Activated CD4-positive, CD25-positive, alpha-beta regulatory T cell treated with anti-CD3 and anti-CD28 coated beads, Interleukin-2, amount 50 U/mL, for 16 hours (primary cell): ENCODE measurements around the gene CSF1.
"Not testable (repeated sequence)": the region's sequence is repeated elsewhere in the genome, so short reads cannot be mapped to it uniquely, and the experiment has no call there.

Experiments
- DNase-seq: peaks from one replicate; pipeline ENCODE4 v3.0.0-alpha.2; 2020; ENCODE audit warnings: low read depth, low spot score

Gene CSF1, protein sequence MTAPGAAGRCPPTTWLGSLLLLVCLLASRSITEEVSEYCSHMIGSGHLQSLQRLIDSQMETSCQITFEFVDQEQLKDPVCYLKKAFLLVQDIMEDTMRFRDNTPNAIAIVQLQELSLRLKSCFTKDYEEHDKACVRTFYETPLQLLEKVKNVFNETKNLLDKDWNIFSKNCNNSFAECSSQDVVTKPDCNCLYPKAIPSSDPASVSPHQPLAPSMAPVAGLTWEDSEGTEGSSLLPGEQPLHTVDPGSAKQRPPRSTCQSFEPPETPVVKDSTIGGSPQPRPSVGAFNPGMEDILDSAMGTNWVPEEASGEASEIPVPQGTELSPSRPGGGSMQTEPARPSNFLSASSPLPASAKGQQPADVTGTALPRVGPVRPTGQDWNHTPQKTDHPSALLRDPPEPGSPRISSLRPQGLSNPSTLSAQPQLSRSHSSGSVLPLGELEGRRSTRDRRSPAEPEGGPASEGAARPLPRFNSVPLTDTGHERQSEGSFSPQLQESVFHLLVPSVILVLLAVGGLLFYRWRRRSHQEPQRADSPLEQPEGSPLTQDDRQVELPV

DNA sequence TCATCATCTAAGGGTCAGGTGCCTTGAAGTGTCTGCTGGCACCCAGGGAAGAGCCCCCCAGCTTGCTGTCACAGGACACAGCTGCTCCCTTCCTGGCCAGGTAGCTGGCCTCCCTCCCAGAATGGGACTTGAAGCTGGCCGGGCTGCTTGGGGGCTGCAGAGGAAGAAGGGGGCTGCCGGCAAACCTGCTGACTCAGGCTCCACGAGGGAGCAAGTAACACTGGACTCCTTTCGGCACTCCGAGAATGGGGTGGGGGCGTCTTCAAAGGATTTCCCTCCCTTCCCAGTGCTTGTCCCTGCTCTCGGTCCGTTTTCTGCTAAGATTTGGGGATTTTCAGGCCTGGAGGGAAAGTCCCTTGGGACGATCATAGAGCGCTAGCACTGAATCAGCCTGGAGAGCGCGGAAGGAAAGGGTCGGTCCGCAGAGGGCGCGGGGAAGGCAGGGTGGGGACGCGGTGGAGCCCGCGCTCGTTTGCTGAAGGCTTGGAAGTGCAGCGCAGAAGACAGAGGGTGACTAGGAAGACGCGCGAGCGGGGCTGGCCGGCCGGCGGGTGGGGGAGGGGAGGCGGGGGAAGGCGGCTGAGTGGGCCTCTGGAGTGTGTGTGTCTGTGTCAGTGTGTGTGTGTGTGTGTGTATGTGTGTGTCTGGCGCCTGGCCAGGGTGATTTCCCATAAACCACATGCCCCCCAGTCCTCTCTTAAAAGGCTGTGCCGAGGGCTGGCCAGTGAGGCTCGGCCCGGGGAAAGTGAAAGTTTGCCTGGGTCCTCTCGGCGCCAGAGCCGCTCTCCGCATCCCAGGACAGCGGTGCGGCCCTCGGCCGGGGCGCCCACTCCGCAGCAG is at the start of gene CSF1:
Gene CSF1, plus strand, starts transcription at position 727 of the 840 bp plus-strand sequence. CDS start 175 bp downstream, outside the sequence.
- DNase-seq = peak; percentile 40

DNA sequence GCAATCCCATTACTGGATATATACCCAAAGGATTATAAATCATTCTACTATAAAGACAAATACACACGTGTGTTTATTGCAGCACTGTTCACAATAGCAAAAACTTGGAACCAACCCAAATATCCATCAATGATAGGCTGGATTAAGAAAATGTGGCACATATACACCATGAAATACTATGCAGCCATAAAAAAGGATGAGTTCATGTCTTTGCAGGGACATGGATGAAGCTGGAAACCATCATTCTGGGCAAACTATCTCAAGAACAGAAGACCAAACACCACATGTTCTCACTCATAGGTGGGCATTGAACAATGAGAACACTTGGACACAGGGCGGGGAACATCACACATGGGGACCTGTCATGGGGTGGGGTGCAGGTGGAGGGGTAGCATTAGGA is 49.0 kb upstream of the CSF1 start:
- DNase-seq = not testable (repeated sequence)

DNA sequence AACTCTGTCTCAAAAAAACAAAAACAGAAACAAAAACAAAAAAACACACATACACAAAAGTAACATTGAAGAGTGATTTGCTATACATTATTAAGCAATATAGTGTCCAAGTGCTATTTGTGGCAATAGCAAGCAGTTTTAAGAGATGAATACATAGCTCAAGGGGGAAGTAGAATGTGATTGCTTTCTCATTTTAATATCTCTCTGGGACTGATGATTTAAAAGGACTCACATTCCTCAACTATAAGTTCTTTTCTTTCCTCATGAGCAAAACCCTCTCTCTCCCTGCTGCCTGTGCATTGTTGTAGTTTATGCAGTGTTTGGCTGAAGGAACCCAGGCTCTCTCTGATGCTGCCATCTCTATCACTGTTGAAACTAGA is 47.0 kb upstream of the CSF1 start:
- no peak for DNase-seq

DNA sequence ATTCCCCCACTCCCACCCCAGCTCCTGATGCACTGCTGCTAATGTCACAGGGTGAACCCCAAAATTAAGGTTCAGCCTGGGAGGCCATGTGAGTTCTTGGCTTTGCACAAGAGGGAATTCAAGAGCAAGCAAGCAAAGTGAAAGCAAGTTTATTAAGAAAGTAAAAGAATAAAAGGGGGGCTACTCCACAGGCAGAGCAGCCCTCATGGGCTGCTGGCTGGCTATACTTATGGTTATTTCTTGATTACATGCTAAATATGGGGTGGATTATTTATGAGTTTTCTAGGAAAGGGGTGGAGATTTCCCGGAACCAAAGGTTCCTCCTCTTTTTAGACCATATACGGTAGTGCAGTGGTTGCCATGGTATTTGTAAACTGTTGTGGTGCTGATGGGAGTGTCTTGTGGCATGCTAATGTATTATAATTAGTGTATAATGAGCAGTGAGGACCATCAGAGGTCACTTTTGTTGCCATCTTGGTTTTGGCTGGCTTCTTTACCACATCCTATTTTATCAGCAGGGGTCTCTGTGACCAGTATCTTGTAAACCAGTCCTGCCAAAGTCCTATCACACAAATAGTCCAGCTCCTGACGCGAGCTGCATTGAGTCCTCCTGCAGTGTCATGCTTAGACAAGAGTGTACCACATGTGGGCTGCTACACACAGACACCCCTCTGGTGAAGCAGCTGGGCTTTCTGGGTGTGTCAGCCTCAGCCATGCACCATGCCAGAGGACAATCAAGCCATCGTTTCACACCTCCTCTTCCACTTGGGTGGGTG is 46.4 kb upstream of the CSF1 start:
- no peak for DNase-seq

DNA sequence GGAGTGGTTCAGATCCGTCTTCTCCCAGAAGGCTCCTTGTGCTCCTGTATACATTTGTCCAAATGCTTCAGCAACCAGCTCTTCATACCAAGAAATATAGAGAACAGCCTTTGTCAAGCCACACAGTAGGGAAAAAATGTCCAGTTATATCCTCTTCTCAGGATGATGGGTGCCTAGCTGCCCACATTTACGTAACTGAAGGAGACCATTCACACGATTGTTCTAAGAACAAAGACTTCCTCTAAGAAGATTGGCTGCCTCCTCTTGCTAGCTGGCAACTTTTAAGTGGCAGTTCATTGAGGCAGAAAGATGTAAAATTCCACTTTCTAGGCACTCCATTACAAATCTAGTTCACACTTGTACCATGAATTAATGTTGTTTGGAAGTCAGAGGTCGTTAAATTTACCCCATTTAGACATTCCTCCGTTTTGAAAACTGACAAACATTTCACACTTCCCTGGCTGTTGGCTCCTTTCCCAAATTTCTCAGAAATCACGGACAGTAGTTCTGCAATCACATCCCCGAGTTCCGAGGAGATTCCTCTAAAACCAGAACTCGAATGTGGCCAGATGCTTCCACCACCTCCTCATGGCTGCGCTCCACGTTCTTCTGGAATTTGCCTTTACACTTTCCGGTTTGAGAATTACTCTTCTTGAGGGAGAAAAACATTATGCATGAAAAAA is 45.6 kb upstream of the CSF1 start:
- no peak for DNase-seq

DNA sequence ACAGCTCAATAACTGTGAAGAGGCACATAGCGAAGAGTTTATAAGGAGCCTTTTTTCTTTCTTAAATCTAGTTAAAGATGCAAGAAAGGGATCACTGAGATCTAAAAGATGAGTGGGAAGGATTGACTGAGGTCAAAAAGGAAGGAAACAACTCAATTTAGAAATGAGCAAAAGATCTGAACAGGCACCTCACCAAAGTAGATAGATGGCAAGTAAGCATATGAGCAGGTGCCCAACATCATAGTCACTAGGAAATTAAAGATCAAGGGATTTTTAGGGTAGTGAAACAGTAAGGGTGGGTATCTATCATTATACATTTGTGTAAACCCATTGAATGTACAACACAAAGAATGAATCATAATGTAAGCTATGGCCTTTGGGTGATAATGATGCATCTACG is 44.6 kb upstream of the CSF1 start:
- DNase-seq = no peak

DNA sequence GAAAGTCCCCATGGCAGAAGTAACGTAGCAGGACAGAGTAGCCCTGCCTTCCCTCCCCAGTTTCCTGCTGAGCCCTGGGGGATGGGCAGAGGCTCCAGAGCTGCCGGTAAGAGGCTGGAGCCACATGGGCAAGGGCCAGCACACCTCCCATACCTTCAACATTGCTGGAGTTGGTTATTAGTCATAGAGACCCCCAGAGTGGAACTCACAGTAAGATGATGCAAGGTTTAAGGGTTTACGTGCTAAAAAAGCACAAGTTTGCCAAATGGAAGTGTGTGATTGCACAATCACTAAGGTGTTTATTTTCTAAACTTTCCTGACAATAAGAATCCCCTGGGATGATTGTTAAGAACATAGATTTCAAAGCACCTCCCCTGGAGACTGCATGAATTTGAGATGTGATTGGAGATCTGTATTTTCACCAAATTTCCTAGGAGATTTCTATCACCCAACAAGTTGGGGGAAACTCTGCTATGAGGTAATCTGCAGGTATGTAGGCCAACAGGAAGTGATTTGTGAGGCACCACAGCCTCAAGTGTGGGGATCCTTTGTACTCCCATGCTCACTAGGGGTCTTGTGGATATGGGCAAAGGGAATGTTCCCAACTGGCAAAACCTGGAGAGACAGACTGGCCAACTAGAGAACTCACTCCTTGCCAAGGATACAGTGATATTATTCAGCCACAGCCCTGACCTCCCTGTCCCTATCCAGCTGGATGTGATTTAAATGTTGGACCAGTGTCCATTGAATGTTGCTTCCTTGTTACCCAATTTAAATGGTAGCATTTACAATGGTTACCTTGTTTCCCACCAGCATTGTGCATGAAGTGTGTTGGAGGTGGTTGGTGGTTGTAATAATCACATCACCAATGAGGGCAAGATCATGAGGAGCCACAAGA is 37.1 kb upstream of the CSF1 start:
- no peak for DNase-seq

DNA sequence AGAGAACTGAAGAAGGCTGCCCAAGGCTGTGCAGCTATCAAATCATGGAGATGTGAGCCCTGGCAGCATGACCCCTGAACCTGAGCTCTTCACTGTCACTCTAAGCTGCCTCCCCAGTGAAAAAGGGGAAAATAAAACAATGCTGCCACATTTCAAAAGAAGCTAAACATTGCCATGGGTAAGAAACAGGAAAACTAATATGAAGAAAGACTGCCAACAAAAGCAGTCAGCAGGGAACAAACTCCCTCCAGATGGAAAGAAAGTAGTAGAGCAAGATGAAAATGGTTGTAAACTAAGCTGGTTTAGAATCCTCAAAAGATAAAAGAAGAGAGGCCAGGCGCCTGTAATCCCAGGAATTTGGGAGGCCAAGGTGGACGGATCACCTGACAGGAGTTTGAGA is 36.2 kb upstream of the CSF1 start:
- no peak for DNase-seq

DNA sequence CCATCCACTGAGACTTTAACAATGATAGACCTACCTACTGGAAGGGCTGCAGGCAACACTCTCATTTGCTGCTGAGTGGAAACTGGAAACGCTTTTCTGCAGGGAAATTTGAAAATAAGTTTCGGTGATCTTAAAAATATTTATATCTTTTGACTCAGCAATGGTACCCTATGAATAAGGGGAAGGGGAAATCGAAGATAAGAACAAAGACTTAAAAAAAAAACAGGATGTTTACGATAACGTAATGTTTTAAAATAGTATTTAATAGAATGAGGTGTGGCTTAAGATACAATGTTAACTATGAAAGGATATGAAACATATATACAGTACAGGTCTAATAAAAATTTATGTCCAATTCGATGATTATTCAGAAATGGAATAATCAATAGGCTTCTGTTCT is 34.8 kb upstream of the CSF1 start:
- DNase-seq = no peak

DNA sequence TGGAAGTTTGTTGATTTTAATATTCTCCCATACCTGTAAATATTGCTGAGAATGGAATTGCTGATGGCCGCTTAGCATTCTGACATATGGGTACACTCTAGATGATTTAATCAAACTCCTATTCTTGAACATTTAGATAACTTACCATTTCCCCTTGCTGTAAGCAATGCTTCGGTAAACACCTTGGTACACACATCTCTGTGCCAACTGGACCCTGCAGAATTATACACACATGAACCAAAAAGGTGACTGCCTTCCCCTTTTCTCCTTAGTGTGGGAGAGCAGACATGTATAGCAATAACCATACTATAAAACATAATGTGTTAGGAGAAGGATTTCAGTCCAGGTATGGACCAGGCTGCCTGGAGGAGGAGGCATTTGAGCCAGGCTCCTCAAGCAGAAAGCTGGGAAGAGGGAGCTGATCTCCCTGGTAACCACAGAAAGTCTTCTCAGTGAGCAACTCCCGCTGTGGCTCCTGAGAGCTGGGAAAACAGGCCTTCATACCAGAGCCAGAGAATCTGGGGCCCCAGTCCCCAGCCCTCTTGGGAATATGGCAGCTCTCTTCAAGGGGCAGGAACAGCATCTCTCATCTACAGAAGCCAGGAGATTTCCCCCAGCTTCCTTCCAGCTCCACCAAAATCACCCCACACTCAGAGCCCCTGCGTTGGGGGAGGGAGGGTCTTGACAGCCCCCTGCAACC is 33.9 kb upstream of the CSF1 start:
- DNase-seq = no peak

DNA sequence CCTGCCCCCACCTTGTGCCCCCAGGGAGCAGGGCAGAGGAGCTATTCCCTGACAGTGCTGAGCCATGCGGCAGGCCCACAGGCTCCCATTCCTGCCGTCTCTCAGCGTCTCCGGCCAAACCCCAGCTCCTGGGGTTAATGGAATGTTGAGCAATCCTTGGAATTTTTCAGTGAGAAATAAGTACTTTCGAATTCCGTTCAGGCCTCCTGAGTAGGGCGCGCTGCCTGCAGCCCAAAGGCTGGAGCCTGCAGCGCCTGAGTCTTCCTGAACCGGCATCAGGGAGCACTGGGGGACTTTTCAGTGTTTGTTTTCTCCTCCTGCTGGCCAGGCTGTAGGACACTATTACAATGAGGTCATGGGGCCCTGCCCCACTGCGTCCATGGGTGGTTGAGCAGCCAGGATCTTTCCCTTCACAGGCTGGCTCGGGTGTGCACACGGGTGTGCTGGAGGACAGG is 33.3 kb upstream of the CSF1 start:
- no peak for DNase-seq

DNA sequence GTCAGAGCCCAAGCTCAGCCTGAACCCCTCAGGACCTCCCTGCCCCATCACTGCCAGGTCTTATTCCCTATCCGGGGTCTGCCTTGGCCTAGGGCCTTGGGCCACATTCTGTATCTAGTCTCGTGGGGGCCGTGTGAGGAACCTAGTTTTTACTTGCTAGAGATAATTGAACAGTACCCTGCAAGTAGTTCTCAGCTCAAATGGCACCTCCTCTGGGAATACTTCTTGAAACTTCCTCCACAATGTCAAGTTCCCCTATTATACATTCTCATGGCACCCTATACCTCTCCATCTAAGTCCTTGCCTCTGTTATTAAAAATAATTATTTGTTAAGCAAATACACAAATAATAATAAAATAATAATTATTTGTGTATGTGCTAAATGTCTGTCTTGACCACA is 32.9 kb upstream of the CSF1 start:
- DNase-seq = no peak

DNA sequence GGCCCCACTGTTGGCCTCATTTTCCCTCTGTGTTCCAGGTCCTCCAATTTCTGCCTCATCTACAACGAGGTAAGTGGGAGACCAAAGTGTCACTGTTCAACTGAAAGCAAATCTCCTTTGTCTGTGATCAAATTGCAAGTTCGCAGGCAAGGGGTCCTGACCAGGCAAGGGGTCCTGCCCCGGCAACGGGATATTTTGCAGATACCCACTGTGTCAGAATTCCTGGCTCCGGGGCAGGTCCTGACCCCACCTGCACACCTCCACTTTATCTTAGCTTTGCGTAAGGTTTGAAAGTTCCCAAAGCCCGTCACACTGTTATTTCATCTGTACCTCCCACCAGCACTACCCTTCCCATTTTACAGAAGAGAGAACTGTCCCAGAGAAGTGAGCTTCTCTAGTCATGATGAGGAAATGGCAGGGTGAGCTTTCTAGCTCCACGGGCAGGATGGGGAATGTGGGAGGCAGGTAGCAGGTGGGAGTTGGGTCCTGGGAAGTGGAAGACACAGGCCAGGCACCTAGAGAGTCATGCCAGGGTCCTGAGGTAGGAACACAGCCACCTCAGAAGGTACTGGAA is 32.0 kb upstream of the CSF1 start:
- DNase-seq = no peak

DNA sequence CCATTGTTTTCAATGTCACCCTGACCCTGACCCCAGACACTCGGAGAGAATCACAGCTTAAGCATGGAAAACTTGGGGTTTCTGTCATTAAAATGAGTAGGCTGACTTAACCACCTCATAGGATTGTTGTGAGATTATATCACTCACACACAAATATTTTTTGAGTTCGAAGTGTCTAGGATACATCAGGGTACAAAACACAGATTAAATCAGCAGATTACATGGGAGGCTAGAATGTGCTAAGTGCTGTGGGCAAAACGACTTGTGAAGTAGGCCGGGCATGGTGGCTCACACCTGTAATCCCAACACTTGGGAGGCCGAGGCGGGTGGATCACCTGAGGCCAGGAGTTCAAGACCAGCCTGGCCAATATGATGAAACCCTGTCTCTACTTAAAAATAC is 31.3 kb upstream of the CSF1 start:
- DNase-seq = not testable (repeated sequence)

DNA sequence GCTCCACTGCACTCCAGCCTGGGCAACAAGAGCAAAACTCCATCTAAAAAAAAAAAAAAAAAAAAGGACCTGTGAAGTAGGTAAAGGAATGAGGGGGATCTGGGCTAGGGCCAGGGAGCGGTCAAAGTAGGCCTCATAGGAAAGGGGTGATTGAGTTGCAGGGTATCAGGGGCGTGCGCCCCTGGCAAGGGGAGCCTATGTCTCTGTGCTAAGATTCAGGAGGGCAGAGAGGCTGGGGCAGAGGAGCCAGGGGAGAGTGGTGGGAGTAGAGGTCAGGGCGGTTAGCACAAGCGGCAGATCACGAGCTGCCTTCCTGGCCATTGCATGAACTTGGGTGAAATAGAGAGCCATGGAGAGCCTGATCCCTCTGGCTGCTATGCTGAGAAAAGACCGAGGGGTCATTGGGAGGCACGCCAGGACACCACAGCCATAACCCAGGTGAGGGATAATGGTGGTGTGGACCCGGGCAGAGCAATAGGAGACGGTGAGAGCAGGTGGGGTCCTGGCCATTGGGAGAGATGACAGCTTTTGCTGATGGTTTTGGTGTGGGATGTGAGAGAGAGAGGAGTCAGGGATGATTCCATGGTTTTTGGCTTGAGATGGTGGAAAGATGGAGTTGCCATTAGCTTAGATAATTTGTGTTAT is 30.6 kb upstream of the CSF1 start:
- DNase-seq = no peak

DNA sequence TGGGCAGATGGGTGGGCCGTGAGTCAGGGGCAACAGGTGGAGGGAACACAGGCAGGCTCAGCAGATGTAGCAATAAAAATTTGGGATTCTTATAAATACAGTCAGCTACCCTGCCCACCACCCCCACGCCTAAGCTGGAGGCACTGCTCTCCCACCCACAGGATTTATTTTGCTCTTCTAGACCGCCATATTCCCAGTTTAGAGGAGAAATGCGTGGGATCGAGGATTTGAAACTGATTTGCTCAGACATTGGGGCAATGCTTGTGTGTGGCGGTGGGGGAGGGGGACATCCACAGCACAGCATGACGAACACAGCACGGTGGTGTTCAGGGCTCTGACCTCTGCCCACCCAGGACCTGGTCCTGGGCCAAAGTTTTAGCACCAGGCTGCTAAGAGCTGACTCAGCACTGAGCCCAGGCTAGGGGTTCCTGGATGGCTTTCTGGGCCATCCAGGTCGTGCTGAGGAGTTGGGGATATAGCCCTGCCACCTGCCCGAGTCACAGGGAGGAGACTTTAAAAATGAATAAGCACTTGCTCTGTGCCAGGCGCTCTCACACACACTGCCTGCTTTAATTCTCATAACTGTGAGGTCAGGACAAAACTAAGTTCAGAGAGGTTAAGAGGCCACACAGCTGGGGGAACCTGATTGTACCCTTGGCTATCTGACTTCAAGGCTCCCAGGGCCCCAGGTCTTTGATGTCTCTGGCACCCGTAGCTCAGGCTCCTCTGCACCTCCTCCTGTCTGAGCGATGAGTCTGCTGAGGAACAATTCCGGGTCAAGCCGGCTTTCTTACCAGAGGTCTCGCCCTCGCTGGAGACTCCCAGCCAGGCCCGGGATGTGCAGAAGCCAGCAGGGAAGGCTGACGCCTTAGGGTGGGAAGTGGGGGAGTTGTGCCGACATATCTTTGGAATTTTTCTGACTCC is 29.4 kb upstream of the CSF1 start:
- no peak for DNase-seq

DNA sequence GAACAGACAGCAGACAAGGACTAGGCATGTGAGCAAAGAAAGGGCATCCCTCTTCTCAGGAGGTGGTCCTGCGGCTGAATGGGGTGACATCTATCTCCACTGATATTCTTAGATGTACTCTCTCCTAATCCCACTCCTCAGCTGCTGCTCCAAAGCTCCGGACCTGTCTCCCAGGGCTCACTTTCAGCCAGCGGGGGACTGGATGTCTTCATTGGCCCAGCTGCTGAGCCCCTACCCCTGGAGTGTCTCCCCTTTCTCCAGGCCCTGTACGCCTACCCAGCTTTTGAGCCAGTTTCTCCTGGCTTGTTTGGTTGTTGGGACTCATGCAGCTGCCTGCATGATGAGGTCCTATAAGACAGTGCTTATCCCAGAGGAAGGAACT is 28.8 kb upstream of the CSF1 start:
- no peak for DNase-seq
